ENCODE data around the gene CORO1A.
"Not testable (repeated sequence)": the region's sequence is repeated elsewhere in the genome, so short reads cannot be mapped to it uniquely, and the experiment has no call there.

The CORO1A gene

DNA sequence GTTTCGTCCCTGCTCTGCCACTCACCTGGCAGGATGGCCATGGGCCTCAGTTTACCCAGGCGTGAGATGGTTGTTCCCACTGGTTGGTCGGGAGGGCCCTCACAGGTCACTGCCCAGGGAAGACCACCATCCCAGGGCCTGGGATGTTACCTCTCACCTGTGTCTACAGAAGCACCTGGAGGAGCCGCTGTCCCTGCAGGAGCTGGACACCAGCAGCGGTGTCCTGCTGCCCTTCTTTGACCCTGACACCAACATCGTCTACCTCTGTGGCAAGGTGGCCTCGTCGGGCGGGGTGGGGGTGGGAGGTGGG is 4.1 kb downstream of the CORO1A start:
- H3K27ac ChIP-seq (ENCODE audit: low read depth, low read length, severe bottlenecking), result no peak overlapping the region
- no peaks in the 10 kb centered on the region for H3K9me3 ChIP-seq (ENCODE audit: control insufficient read depth, low read length)
- H3K36me3 ChIP-seq (ENCODE audit: control insufficient read depth, insufficient read depth, low read length), result no peaks in the 10 kb centered on the region
- no peak overlapping the region for H3K4me3 ChIP-seq (ENCODE audit: extremely low read depth, insufficient read depth, low read length, poor library complexity, severe bottlenecking)
- H3K4me1 ChIP-seq (ENCODE audit: control insufficient read depth, insufficient read depth, low read length, poor library complexity, severe bottlenecking), result peaks cover 4% of the 10 kb centered on the region
- WGBS, 2 experiments (ENCODE audit: insufficient coverage in 2 of 2), result 83 to 94% methylated on average over 4 to 5 of the region's 9 CpGs

DNA sequence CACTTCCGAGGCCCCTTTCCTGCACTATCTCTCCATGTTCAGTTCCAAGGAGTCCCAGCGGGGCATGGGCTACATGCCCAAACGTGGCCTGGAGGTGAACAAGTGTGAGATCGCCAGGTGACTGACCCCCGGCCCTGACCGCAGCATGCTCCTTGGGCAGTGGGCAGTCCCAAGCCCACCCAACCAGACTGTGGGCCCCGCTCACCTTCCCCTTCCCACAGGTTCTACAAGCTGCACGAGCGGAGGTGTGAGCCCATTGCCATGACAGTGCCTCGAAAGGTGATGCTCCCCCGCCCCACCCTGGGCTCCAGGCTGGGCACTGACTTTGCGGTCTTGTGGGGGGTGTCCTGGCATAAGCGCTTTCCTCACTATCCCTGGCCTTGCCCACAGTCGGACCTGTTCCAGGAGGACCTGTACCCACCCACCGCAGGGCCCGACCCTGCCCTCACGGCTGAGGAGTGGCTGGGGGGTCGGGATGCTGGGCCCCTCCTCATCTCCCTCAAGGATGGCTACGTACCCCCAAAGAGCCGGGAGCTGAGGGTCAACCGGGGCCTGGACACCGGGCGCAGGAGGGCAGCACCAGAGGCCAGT is 4.7 kb downstream of the CORO1A start:
- Histone ChIP-seq H3K36me3 (ENCODE audit: control insufficient read depth, insufficient read depth, low read length) (no peaks in the 10 kb centered on the region), H3K27ac (ENCODE audit: low read depth, low read length, severe bottlenecking) (no peak overlapping the region), H3K4me3 (ENCODE audit: extremely low read depth, insufficient read depth, low read length, poor library complexity, severe bottlenecking) (no peak overlapping the region), H3K9me3 (ENCODE audit: control insufficient read depth, low read length) (no peaks in the 10 kb centered on the region), H3K4me1 (ENCODE audit: control insufficient read depth, insufficient read depth, low read length, poor library complexity, severe bottlenecking) (peaks cover 4% of the 10 kb centered on the region)
- 96 to 100% methylated on average over 3 to 17 of the region's 23 CpGs for WGBS, 2 experiments (ENCODE audit: insufficient coverage in 2 of 2)

DNA sequence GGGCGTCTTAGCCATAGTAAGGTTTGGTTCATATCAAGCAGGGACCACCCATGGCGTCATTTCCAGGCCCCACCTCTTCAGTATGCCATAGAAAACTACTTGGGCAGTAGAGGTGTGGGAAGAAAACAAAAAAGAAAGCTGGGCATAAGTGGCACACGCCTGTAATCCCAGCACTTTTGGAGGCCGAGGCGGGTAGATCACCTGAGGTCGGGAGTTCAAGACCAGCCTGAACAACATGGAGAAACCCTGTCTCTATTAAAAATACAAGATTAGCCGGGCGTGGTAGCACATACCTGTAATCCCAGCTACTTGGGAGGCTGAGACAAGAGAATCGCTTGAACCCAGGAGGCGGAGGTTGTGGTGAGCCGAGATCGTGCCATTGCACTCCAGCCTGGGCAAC is 7.8 kb downstream of the CORO1A start:
- not testable (repeated sequence) for H3K27ac ChIP-seq (ENCODE audit: low read depth, low read length, severe bottlenecking); H3K9me3 ChIP-seq (ENCODE audit: control insufficient read depth, low read length); H3K36me3 ChIP-seq (ENCODE audit: control insufficient read depth, insufficient read depth, low read length); H3K4me1 ChIP-seq (ENCODE audit: control insufficient read depth, insufficient read depth, low read length, poor library complexity, severe bottlenecking); H3K4me3 ChIP-seq (ENCODE audit: extremely low read depth, insufficient read depth, low read length, poor library complexity, severe bottlenecking)
- WGBS, 2 experiments (ENCODE audit: insufficient coverage in 2 of 2), result no CpG with 5 or more reads among the region's 12 CpGs

DNA sequence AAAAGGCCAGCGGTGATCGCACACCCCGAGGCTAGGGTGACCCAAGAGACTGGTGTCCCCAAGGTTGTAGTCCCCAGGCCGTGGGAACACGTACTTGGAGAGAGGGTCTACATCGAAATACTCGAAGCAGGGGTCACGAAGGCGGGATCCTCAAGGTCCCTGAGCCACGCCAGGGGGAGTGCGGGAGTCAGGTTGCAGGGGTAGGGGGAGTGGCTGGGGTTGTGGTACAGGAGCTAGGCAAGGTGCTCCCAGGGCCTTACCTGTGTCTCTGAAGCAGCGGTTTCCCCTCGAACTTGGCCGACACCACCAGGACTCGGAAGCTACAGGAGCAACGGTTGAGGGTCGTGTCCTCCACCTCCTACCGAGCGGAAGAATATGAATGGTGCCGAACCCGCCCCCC is 9.7 kb downstream of the CORO1A start:
- not testable (repeated sequence) for H3K4me1 ChIP-seq (ENCODE audit: control insufficient read depth, insufficient read depth, low read length, poor library complexity, severe bottlenecking); H3K27ac ChIP-seq (ENCODE audit: low read depth, low read length, severe bottlenecking); H3K4me3 ChIP-seq (ENCODE audit: extremely low read depth, insufficient read depth, low read length, poor library complexity, severe bottlenecking); H3K36me3 ChIP-seq (ENCODE audit: control insufficient read depth, insufficient read depth, low read length); H3K9me3 ChIP-seq (ENCODE audit: control insufficient read depth, low read length)
- WGBS, 2 experiments (ENCODE audit: insufficient coverage in 2 of 2), result no CpG with 5 or more reads among the region's 21 CpGs

DNA sequence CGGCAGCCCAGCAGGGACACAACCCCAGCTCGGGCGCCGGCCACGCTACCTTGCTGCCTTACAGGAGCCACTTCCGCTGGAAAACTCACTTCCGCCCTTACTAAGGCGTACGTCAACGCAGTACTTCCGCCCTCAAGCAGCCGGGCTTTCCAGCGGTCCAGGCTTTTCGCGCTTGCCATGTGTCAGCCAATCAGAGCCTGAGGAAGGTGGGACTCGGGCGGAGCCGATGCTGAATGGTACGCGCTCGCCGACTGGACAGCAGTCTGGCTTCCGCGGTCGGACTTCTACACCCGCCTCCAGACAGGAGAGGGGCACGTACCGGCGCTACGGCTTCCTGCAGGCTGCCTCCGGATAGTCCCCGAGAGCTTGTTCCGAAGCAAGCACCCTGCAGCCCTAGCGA is 10.2 kb downstream of the CORO1A start, which contains the start of the genes BOLA2B and SLX1A:
Gene BOLA2B, minus strand, starts transcription at position 52 of the 400 bp plus-strand sequence. CDS start 71 bp downstream, outside the sequence.
Gene SLX1A, plus strand, starts transcription at position 261 of the 400 bp plus-strand sequence. CDS start 210 bp downstream, outside the sequence.
- not testable (repeated sequence) for H3K36me3 ChIP-seq (ENCODE audit: control insufficient read depth, insufficient read depth, low read length); H3K27ac ChIP-seq (ENCODE audit: low read depth, low read length, severe bottlenecking); H3K4me1 ChIP-seq (ENCODE audit: control insufficient read depth, insufficient read depth, low read length, poor library complexity, severe bottlenecking); H3K9me3 ChIP-seq (ENCODE audit: control insufficient read depth, low read length)
- WGBS, 2 experiments (ENCODE audit: insufficient coverage in 2 of 2), result no CpG with 5 or more reads among the region's 34 CpGs
- peak within 1 kb of the TSS; percentile 32 for H3K4me3 ChIP-seq (ENCODE audit: extremely low read depth, insufficient read depth, low read length, poor library complexity, severe bottlenecking)

DNA sequence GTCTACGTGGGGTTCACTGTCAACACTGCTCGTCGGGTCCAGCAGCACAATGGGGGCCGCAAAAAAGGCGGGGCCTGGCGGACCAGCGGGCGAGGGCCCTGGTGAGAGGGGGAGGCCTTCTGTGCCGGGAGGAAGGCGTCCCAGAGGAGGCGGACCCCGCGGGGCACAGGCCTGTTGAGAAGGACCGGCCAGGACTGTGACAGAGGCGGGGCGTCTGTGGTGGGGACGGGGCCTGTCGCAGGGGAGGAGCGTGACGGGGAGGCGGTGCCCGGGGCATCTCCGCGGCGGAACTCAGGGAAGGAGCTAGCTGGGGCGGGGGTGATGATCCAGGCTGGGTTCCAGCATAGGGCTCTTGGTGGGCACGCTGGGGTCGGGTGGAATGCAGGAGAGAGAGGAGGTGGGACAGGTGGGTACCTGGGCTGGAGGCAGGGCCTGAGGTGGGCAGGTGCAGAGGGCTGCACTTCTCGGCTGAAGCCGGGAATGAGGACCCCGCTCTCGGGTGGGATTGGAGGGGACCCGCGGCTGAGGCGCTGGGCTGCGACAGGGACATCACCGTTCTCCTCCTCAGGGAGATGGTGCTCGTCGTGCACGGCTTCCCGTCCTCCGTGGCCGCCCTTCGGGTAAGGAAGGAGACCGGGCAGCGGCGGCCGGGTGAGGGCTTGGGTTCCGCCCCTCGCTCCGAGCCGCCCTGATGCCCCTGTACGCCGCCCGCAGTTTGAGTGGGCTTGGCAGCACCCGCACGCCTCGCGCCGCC is 10.9 kb downstream of the CORO1A start:
- peak overlapping the region; percentile 32 for H3K4me3 ChIP-seq (ENCODE audit: extremely low read depth, insufficient read depth, low read length, poor library complexity, severe bottlenecking)
- not testable (repeated sequence) for H3K9me3 ChIP-seq (ENCODE audit: control insufficient read depth, low read length); H3K27ac ChIP-seq (ENCODE audit: low read depth, low read length, severe bottlenecking); H3K4me1 ChIP-seq (ENCODE audit: control insufficient read depth, insufficient read depth, low read length, poor library complexity, severe bottlenecking); H3K36me3 ChIP-seq (ENCODE audit: control insufficient read depth, insufficient read depth, low read length)
- WGBS, 2 experiments (ENCODE audit: insufficient coverage in 2 of 2), result 6% methylated on average over 5 of the region's 60 CpGs; no CpG with 5 or more reads in 1 of the 2 experiments

DNA sequence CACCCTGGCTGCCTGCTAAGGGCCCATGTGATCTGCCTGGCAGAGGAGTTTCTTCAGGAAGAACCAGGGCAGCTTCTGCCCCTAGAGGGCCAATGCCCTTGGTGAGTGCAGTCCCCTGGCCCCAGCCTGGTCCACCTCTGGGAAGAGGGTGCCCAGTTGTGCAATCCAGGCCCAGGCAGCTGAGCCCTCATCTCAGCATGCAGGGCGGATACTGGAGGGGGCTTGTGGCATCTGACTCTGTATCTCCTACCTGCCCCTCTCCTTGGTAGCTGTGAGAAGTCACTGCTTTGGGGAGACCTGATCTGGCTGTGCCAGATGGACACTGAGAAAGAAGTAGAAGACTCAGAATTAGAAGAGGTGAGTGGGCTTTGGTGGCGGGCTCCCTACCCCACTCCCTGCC is 13.6 kb downstream of the CORO1A start:
- not testable (repeated sequence) for H3K4me1 ChIP-seq (ENCODE audit: control insufficient read depth, insufficient read depth, low read length, poor library complexity, severe bottlenecking); H3K27ac ChIP-seq (ENCODE audit: low read depth, low read length, severe bottlenecking); H3K36me3 ChIP-seq (ENCODE audit: control insufficient read depth, insufficient read depth, low read length); H3K9me3 ChIP-seq (ENCODE audit: control insufficient read depth, low read length); H3K4me3 ChIP-seq (ENCODE audit: extremely low read depth, insufficient read depth, low read length, poor library complexity, severe bottlenecking)
- no CpG with 5 or more reads among the region's 2 CpGs for WGBS, 2 experiments (ENCODE audit: insufficient coverage in 2 of 2)

DNA sequence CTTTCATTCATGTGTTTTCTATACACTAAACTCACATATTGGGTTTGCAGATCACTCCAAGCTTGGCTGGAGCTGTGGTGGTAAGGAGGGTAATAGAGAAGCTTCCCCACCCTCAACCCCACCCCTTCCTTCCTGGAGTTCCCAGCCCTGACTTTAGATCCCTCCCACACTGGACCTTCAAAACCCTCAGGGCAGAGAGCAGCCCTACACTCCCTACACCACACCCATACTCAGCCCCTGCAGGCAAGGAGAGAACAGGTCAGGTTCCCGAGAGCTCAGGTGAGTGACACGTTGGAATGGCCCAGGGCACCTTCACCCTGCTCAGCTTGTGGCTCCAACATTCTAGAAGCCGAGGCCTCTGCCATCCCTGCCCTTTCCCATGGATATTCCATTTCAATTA is 15.6 kb downstream of the CORO1A start, which contains the start of gene SULT1A3:
Gene SULT1A3, plus strand, starts transcription at position 207 of the 400 bp plus-strand sequence. CDS start 1,474 bp downstream, outside the sequence.
- not testable (repeated sequence) for H3K4me3 ChIP-seq (ENCODE audit: extremely low read depth, insufficient read depth, low read length, poor library complexity, severe bottlenecking); H3K4me1 ChIP-seq (ENCODE audit: control insufficient read depth, insufficient read depth, low read length, poor library complexity, severe bottlenecking); H3K9me3 ChIP-seq (ENCODE audit: control insufficient read depth, low read length); H3K27ac ChIP-seq (ENCODE audit: low read depth, low read length, severe bottlenecking); H3K36me3 ChIP-seq (ENCODE audit: control insufficient read depth, insufficient read depth, low read length)
- no CpG with 5 or more reads among the region's 3 CpGs for WGBS, 2 experiments (ENCODE audit: insufficient coverage in 2 of 2)

DNA sequence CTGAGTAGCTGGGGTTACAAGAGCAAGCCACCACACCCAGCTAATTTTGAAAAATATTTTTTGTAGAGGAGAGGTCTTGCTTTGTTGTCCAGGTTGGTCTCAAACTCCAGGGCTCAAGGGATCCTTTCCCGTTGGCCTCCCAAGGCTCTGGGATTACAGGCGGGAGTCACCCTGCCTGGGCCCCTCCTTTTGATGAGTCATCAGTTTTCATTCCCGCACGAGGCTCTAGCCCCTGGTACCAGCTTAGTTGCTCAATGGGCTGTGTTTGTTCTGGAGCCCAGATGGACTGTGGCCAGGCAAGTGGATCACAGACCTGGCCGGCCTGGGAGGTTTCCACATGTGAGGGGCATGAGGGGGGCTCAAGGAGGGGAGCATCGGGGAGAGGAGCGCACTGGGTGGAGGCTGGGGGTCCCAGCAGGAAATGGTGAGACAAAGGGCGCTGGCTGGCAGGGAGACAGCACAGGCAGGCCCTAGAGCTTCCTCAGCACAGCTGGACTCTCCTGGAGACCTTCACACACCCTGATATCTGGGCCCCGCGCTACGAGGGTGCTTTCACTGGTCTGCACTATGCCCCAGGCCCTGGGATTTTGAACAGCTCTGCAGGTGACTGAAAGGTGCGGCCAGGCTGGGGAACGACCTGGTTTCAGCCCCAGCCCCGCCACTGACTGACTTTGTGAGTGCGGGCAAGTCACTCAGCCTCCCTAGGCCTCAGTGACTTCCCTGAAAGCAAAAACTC is 16.4 kb downstream of the CORO1A start:
- no CpG with 5 or more reads among the region's 15 CpGs for WGBS, 2 experiments (ENCODE audit: insufficient coverage in 2 of 2)
- H3K4me1 ChIP-seq (ENCODE audit: control insufficient read depth, insufficient read depth, low read length, poor library complexity, severe bottlenecking); H3K36me3 ChIP-seq (ENCODE audit: control insufficient read depth, insufficient read depth, low read length); H3K27ac ChIP-seq (ENCODE audit: low read depth, low read length, severe bottlenecking); H3K4me3 ChIP-seq (ENCODE audit: extremely low read depth, insufficient read depth, low read length, poor library complexity, severe bottlenecking); H3K9me3 ChIP-seq (ENCODE audit: control insufficient read depth, low read length): not testable (repeated sequence)

DNA sequence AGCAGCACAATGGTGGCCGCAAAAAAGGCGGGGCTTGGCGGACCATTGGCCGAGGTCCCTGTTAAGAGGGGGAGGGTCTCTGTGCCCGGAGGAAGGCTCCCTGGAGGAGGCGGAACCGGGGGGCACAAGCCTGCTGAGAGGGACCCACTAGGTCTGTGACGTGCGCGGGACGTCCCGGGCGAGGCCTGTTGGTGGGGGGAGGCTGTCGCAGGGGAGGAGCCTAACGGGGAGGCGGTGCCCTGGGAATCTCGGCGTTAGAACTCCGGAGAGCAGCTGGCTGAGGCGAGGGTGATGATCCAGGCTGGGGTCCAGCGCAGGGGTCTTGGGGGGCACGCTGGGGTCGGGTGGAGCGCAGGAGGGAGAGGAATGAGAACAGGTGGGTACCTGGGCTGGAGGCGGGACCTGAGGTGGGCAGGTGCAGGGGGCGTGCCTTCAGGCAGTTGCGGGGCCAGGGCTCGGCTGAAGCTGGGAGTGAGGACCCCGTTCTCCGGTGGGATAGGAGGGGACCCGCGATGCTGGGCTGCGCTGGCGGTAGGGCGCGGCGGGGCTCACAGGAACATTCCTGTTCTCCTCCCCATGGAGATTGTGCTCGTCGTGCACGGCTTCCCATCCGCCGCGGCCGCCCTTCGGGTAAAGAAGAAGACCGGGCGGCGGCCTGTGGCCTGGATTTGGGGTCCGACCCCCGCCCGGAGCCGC is 22.3 kb downstream of the CORO1A start:
- WGBS, 2 experiments (ENCODE audit: insufficient coverage in 2 of 2), result 1% methylated on average over 7 of the region's 52 CpGs; no CpG with 5 or more reads in 1 of the 2 experiments
- not testable (repeated sequence) for H3K36me3 ChIP-seq (ENCODE audit: control insufficient read depth, insufficient read depth, low read length); H3K9me3 ChIP-seq (ENCODE audit: control insufficient read depth, low read length); H3K4me1 ChIP-seq (ENCODE audit: control insufficient read depth, insufficient read depth, low read length, poor library complexity, severe bottlenecking); H3K27ac ChIP-seq (ENCODE audit: low read depth, low read length, severe bottlenecking)
- peak overlapping the region; percentile 31 for H3K4me3 ChIP-seq (ENCODE audit: extremely low read depth, insufficient read depth, low read length, poor library complexity, severe bottlenecking)

Measured in mesodermal cell (in vitro differentiated cells).